SK-N-MC (cell line): Measurements from ENCODE around the gene PAM16.

Source experiments
- EZH2 ChIP-seq: fragments of 200-600 bp; sonication (generic); IDR thresholded peaks from one replicate; pipeline ENCODE4 v1.6.1; 2017; ENCODE audit warnings: antibody characterized with exemption
- FOXP2 ChIP-seq: optimal IDR thresholded peaks from 2 replicates; pipeline ENCODE3; 2011; ENCODE audit warnings: mild to moderate bottlenecking, moderate library complexity; ENCODE audit not compliant: insufficient read depth; ENCODE audit errors: extremely low read length, control extremely low read depth
- POLR2AphosphoS5 ChIP-seq: IDR thresholded peaks from 2 replicates; pipeline ENCODE4 v1.6.1; 2012; ENCODE audit warnings: mild to moderate bottlenecking, low read depth, low read length, borderline replicate concordance

GRCh38 chr16:4332623-4333307, 18.4 kb downstream of the PAM16 start:
- TF ChIP-seq EZH2 (no peak), POLR2AphosphoS5 (no peak), FOXP2 (no peak)
